ENCODE measurements around the gene MRFAP1. TPM values are rescaled to one million over a fixed set of nuclear protein-coding genes. Genes with fewer than 3 reads are reported as not detected.

MRFAP1 gene
- total RNA-seq, 1 donor from 2014 or later, result 255 TPM

DNA sequence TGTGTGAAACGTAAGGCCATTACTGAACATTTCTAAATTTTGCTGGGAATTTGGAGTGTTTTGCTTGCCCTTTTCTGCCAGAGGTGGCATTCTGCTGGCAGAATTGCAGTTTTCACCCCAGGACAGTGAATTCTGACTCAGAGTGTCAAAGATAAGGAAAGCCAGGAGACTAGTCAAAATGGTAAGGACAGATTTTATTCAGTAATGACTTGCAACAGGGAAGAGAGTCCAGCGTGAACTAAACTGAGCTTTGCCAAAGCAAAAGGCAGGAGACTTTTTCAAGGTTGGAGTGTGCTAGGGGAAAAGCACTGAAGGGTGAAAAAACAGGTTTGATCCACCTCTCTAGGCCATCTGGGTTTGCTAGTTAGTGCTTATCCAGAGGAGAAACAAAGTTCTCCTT lies 19.4 kb downstream of the MRFAP1 start:
- peaks cover 10% of the 10 kb centered on the region for H3K27me3 ChIP-seq (ENCODE audit: control insufficient read depth, insufficient read depth, low read length)
- no peak overlapping the region for H3K4me3 ChIP-seq (ENCODE audit: low read depth, low read length)
- no peaks in the 10 kb centered on the region for H3K36me3 ChIP-seq (ENCODE audit: control insufficient read depth, insufficient read depth, low read length)
- DNase-seq (ENCODE audit: low read depth), result no peak
- no peak for TF ChIP-seq CTCF (IDR thresholded peaks at IDR 0.05; ENCODE audit: insufficient read depth, low read length, poor library complexity, severe bottlenecking)

- Histone ChIP-seq H3K36me3 (ENCODE audit: control insufficient read depth, insufficient read depth, low read length) (no peaks in the 10 kb centered on the region), H3K27me3 (ENCODE audit: control insufficient read depth, insufficient read depth, low read length) (peaks cover 10% of the 10 kb centered on the region), H3K4me3 (ENCODE audit: low read depth, low read length) (no peak overlapping the region)
- no peak for TF ChIP-seq CTCF (IDR thresholded peaks at IDR 0.05; ENCODE audit: insufficient read depth, low read length, poor library complexity, severe bottlenecking)
- no peak for DNase-seq (ENCODE audit: low read depth)
Observed at GRCh38 chr4:6660430-6660829, 19.9 kb downstream of the MRFAP1 start.

DNA sequence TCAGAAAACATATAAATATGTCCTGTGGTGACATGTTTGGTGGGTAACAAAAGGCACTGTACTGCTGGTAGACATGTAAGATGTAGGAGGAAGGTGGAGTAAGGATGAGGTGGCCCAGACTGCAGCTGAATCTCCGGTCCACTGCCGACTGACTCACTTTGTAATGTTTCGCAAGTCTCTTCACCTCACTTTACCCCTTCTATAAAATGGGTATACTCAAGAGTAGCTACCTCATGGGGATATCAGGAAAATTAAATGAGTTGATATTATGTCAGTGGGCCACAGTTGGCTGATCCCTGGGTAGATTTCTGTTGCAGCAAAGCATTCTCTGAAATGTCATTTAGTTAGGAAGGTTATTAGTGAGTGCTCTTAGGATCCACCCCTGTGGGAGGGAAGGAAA lies 22.1 kb downstream of the MRFAP1 start:
- no peak overlapping the region for H3K4me3 ChIP-seq (ENCODE audit: low read depth, low read length)
- H3K27me3 ChIP-seq (ENCODE audit: control insufficient read depth, insufficient read depth, low read length), result peaks cover 10% of the 10 kb centered on the region
- no peak for DNase-seq (ENCODE audit: low read depth)
- no peak for TF ChIP-seq CTCF (IDR thresholded peaks at IDR 0.05; ENCODE audit: insufficient read depth, low read length, poor library complexity, severe bottlenecking)
- H3K36me3 ChIP-seq (ENCODE audit: control insufficient read depth, insufficient read depth, low read length), result no peaks in the 10 kb centered on the region

DNA sequence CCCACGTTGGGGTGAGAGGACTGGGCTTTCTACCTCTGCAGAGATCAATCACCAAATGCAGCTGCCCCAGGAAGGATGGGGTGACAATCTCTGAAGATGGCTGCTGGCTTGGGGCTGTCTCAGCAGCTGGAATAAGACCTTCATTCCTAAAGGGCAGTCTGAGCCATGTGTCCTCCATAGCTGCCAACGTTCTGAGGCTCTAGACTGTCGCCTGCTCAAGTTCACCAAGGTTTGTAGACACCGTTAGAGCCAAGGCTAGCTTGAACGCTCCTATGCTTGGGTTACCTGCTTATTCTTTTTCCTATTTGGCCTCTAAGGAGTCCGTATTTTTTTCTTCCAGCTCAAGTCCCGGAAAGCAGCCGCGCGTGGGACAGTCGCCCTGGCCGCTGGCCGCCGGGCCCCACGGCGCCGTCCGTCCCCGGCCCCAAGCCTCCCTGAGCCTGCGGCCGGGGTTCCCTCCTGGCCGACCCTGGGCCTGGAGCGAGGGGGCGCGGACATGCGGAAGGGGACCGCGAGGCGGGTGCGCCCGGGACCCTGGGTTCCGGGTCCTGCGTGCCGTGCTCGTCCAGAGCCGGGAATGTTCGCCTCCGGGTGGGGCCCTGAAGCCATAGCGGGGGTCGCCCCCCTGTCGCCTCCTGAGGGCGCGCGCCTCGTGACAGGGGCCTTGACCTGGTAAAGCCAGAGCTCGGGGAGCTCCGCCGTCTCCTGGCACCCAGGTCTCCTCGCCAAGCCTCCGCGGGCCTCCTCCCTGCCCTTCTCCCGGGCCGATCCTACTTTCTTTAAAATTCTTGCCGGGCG lies 23.3 kb downstream of the MRFAP1 start:
- TF ChIP-seq CTCF (IDR thresholded peaks at IDR 0.05; ENCODE audit: insufficient read depth, low read length, poor library complexity, severe bottlenecking), result no peak
- Histone ChIP-seq H3K36me3 (ENCODE audit: control insufficient read depth, insufficient read depth, low read length) (no peaks in the 10 kb centered on the region), H3K4me3 (ENCODE audit: low read depth, low read length) (peak overlapping the region; percentile 8), H3K27me3 (ENCODE audit: control insufficient read depth, insufficient read depth, low read length) (peaks cover 10% of the 10 kb centered on the region)
- DNase-seq (ENCODE audit: low read depth), result no peak

GRCh38 chr4:6665320-6665654 lies 24.8 kb downstream of the MRFAP1 start:
- Histone ChIP-seq H3K36me3 (ENCODE audit: control insufficient read depth, insufficient read depth, low read length) (no peaks in the 10 kb centered on the region), H3K4me3 (ENCODE audit: low read depth, low read length) (no peak overlapping the region), H3K27me3 (ENCODE audit: control insufficient read depth, insufficient read depth, low read length) (peaks cover 10% of the 10 kb centered on the region)
- no peak for TF ChIP-seq CTCF (IDR thresholded peaks at IDR 0.05; ENCODE audit: insufficient read depth, low read length, poor library complexity, severe bottlenecking)
- DNase-seq (ENCODE audit: low read depth), result no peak

GRCh38 chr4:6668391-6668790 lies 27.9 kb downstream of the MRFAP1 start:
- Histone ChIP-seq H3K27me3 (ENCODE audit: control insufficient read depth, insufficient read depth, low read length) (peaks cover 9% of the 10 kb centered on the region), H3K36me3 (ENCODE audit: control insufficient read depth, insufficient read depth, low read length) (no peaks in the 10 kb centered on the region), H3K4me3 (ENCODE audit: low read depth, low read length) (no peak overlapping the region)
- peak; percentile 51 for DNase-seq (ENCODE audit: low read depth)
- TF ChIP-seq CTCF (IDR thresholded peaks at IDR 0.05; ENCODE audit: insufficient read depth, low read length, poor library complexity, severe bottlenecking), result no peak
